ENCODE measurements around the gene MTARC2. TPM values are rescaled to one million over a fixed set of nuclear protein-coding genes. Genes with fewer than 3 reads are reported as not detected.

The MTARC2 gene
- total and polyA plus RNA-seq, 2 of the 13 experiments (the other 11 are each of a cell fraction or from before 2014, with no cell fraction given): 8.5 to 10.1 TPM

- TF ChIP-seq ZNF142 (CRISPR knock-in tag; IDR thresholded peaks at IDR 0.05) (no peak), PCBP1 (IDR thresholded peaks at IDR 0.05; ENCODE audit: borderline replicate concordance, low read depth, low read length) (no peak)
Measured at GRCh38 chr1:220733086-220733601, 15.0 kb upstream of the MTARC2 start (continued).

- BruUV-seq (replicated peaks): no TSS peak
- POLR2A ChIA-PET: interaction anchor here (1.6 to 3.4 kb wide), 5 partner anchors 14 to 52 kb away, joined by 4 to 59 read pairs (median 14); partner anchors contain the start of genes MTARC1 and MTARC2
- Histone ChIP-seq H3K27me3 (ENCODE audit: control insufficient read depth in 1 of 2, insufficient read depth in 2 of 2, low read length in 2 of 2) (no peaks in the 10 kb centered on the region), H2AFZ (ENCODE audit: low read length) (peak overlapping the region; percentile 98), H3K4me3 (replicated peaks in 1 of 3; ENCODE audit: insufficient read depth in 1 of 3, low read depth in 2 of 3, low read length in 3 of 3) (peak overlapping the region; percentile 24 to 77 (median 53)), H4K20me1 (ENCODE audit: insufficient read depth, low read length) (no peaks in the 10 kb centered on the region), H3K79me2 (ENCODE audit: insufficient read depth, low read length) (no peaks in the 10 kb centered on the region), H3K27ac (ENCODE audit: extremely low read length, insufficient read depth, low read length) (peak overlapping the region; percentile 63), H3K4me2 (ENCODE audit: low read depth, low read length) (peak overlapping the region; percentile 100), H3K36me3 (replicated peaks in 1 of 2; ENCODE audit: control insufficient read depth in 1 of 2, insufficient read depth in 2 of 2, low read length in 2 of 2) (no peaks in the 10 kb centered on the region), H3K9me3 (ENCODE audit: low read length) (no peaks in the 10 kb centered on the region), H3K4me1 (ENCODE audit: insufficient read depth, low read length) (peaks cover 31% of the 10 kb centered on the region), H3K9ac (ENCODE audit: insufficient read depth, low read depth, low read length) (peak overlapping the region; percentile 59)
- ATAC-seq (peak; percentile 96), DNase-seq (ENCODE audit: low spot score) (peak; percentile 86), FAIRE-seq (peak; percentile 59)
- intact Hi-C loops (cut with micrococcal nuclease; ENCODE audit: unreplicated experiment): loop anchor here (1.0 kb wide), 1 partner anchor 34 kb away; no protein-coding TSS in a partner anchor
- in situ Hi-C loops (cut with HindIII; ENCODE audit: extremely low pct_ligation_motif_present, low pct_unique_long_range_greater_than_20kb): loop anchor here (5.0 kb wide), 1 partner anchor 37 kb away; no protein-coding TSS in a partner anchor
- CTCF ChIA-PET (ENCODE audit: low intra/inter-chr PET ratio, low total read pairs): interaction anchor here (0.7 to 3.0 kb wide), 2 partner anchors 45 to 439 kb away, joined by 3 to 33 read pairs; partner anchors contain the start of gene C1orf115
- under 1% methylated on average over 11 of the region's 11 CpGs for WGBS (ENCODE audit: low lambda C conversion rate)
- no peak for TF ChIP-seq ZNF337 (CRISPR knock-in tag; IDR thresholded peaks at IDR 0.05; ENCODE audit: borderline replicate concordance, low read depth)
- no peak for TF ChIP-seq HIVEP1 (CRISPR knock-in tag; IDR thresholded peaks at IDR 0.05)
- no peak for TF ChIP-seq ZNF251 (CRISPR knock-in tag; IDR thresholded peaks at IDR 0.05)
- TF ChIP-seq MLXIP (CRISPR knock-in tag; IDR thresholded peaks at IDR 0.05; ENCODE audit: borderline replicate concordance): no peak
- TF ChIP-seq FUBP1 (CRISPR knock-in tag; IDR thresholded peaks at IDR 0.05; ENCODE audit: borderline replicate concordance): no peak
Measured at GRCh38 chr1:220734571-220735326, 13.4 kb upstream of the MTARC2 start.

Measured in HepG2 (cell line).